Activated T-cell treated with anti-CD3 and anti-CD28 coated beads for 1 hour (primary cell): ENCODE results near the gene BTBD9.

ENCODE experiments used
- DNase-seq: peaks from one replicate; pipeline ENCODE4 v3.0.0-alpha.2; 2020; ENCODE audit warnings: low read depth

The BTBD9 gene

GRCh38 chr6:38239719-38240451 lies 399.8 kb downstream of the BTBD9 start:
- no peak for DNase-seq

DNA sequence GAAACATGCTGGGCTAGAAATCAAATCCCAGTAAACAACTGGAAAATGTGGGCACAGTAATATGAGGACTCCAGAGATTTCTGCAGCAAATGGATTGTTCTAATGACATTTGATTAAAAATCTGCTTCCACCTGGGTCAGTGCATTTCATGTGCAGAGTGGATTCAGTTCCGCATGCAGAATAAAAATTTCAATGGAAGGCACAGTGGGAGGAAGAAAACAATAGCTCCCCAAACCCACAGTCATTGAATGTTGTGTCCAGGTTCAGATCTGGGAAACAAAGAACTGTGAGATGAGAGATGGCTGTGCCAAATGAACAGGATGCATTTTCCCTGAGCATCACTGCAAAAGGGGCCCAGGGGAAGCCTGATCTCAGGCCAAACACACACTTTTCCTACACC lies 403.1 kb downstream of the BTBD9 start:
- DNase-seq, result no peak

GRCh38 chr6:38234934-38235682 lies 404.6 kb downstream of the BTBD9 start:
- no peak for DNase-seq

GRCh38 chr6:38234141-38234540 lies 405.6 kb downstream of the BTBD9 start:
- DNase-seq, result no peak

GRCh38 chr6:38233161-38233791 lies 406.5 kb downstream of the BTBD9 start:
- DNase-seq, result no peak

DNA sequence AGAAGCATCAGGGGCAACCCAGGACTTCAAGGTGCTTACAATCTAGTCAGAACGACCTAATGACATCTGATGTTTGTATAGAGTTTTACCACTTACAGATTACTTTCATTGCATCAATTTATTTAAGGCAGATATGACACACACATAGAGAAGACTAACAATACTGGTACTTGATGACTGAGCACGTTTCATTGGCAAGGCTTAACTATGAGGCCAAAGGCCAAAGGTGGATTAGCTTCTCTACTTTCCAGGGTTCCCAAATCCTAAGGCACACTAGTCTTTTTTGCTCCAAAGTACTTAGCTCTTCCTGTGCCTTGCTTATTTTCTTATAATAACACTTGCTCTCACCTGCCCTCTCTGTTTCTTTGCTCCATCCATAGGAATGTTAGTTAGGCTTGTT lies 414.0 kb downstream of the BTBD9 start:
- no peak for DNase-seq

DNA sequence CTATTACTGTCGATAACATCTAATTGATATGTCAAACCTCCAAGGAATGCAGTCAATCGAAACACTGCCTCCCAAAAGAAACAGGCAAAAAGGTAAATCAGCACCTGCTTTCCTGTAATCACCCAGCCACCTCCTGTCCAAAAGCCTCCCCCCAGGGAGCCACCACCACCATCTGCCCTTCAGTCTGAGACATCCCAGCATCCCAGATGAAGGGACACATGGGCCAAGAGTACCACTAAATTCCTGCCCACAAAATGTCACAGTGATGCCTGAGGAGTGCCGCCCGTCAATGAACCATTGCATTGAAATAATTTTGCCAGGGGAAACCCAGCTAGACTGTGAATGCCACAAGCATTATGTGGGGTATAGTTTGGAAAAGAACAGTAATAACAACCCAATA lies 418.5 kb downstream of the BTBD9 start:
- DNase-seq, result no peak

- DNase-seq, result no peak
Observed at GRCh38 chr6:38220069-38220723, 419.5 kb downstream of the BTBD9 start.

DNA sequence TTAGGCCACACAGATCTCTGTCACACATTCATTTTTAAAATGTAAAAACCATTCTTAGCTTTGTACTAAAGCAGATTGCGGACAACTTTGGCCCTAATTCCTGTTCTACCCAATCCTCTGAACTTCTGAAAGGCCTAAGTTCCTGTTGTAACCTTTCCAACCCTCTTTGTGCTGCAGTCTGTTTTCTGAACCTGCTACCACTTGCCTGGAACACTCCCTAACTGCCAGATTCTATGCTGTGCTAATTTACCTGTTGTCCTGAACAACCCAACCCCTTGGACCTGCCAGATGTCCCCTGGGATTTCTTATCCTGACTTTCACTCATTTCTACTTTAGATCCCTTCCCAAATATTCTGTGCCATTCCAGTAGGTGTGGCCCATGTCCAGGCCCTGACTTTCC lies 421.5 kb downstream of the BTBD9 start:
- DNase-seq, result no peak

DNA sequence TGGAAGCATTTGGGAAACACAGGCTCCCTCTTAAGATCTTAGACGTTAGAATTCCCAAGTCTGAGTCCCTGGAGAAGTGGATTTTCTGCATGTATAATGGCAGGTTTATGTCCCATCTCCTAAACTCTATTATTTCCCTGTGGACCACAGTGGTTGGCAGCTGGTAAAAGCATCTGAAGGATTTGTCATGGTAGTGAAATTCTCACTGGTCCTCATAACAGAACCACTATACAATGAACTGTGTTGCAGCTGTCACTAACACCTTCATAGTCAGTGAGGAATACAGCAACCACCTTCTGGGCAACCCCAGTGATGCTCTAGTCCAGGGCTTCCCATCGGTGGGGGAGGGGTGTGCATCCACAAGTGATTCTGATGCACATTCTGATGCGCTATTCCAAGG lies 423.3 kb downstream of the BTBD9 start:
- no peak for DNase-seq

GRCh38 chr6:38215651-38216311 lies 423.9 kb downstream of the BTBD9 start:
- no peak for DNase-seq

- DNase-seq, result no peak
Observed at GRCh38 chr6:38215225-38215624, 424.5 kb downstream of the BTBD9 start.

- DNase-seq, result no peak
Observed at GRCh38 chr6:38214159-38214558, 425.6 kb downstream of the BTBD9 start.

- DNase-seq, result no peak
Observed at GRCh38 chr6:38213251-38213658, 426.5 kb downstream of the BTBD9 start.

- DNase-seq, result no peak
Observed at GRCh38 chr6:38212579-38212978, 427.1 kb downstream of the BTBD9 start.

- DNase-seq, result no peak
Observed at GRCh38 chr6:38212116-38212515, 427.6 kb downstream of the BTBD9 start.

- no peak for DNase-seq
Observed at GRCh38 chr6:38209371-38210260, 430.1 kb downstream of the BTBD9 start.

GRCh38 chr6:38208028-38208427 lies 431.7 kb downstream of the BTBD9 start:
- no peak for DNase-seq

DNA sequence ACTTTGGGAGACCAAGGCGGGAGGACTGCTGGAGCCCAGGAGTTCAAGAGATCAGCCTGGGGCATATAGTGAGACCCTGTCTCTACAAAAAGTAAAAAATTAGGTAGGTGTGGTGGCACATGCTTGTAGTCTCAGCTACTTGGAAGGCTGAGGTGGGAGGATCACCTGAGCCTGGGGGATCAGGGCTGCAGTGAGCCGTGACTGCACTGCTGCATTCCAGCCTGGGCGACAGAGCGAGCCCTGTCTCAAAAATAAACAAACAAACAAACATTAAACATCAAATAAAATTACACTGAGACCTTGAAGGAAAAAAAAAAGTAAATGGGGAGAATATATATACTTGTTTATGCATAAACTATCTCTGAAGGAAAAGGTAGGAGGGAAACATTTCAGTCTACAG lies 432.4 kb downstream of the BTBD9 start:
- no peak for DNase-seq

- DNase-seq, result no peak
Observed at GRCh38 chr6:38198219-38198618, 441.5 kb downstream of the BTBD9 start.

GRCh38 chr6:38195113-38195635 lies 444.6 kb downstream of the BTBD9 start:
- DNase-seq, result no peak
